Prostate gland (tissue), 2 donors: ENCODE measurements around the gene SYNPO2.
"Not testable (repeated sequence)": the region's sequence is repeated elsewhere in the genome, so short reads cannot be mapped to it uniquely, and the experiment has no call there.

Experiments
- CTCF ChIP-seq, 4 experiments: fragments of 200-600 bp in 2 of 4; fragments of 450-650 bp in 2 of 4; sonication (generic) in 2 of 4; IDR thresholded peaks; 1 replicate in 3 of 4; 2 replicates in 1 of 4; pipeline ENCODE4 v1.5.1; 2016 to 2019; ENCODE audit warnings: antibody characterized with exemption in 4 of 4, mild to moderate bottlenecking in 2 of 4, moderate library complexity in 2 of 4
- POLR2A ChIP-seq: fragments of 450-650 bp; IDR thresholded peaks from one replicate; pipeline ENCODE4 v1.6.1; 2016; ENCODE audit warnings: antibody characterized with exemption, mild to moderate bottlenecking
- POLR2AphosphoS5 ChIP-seq: sonication (generic); formaldehyde crosslinking; IDR thresholded peaks from one replicate; pipeline ENCODE4 v1.6.1; 2017; ENCODE audit warnings: antibody characterized with exemption

GRCh38 chr4:118976193-118976560, 87.5 kb downstream of the SYNPO2 start:
- TF ChIP-seq CTCF (IDR thresholded peaks at IDR 0.05); POLR2A; POLR2AphosphoS5: not testable (repeated sequence)
